CD4-positive, alpha-beta T cell (primary cell): ENCODE results near the gene UBL4A. TPM values are rescaled to one million over a fixed set of nuclear protein-coding genes. Genes with fewer than 3 reads are reported as not detected.
A peak's percentile ranks its signal among the peaks of the same experiment; 100 is the strongest.

ENCODE experiments used
- ATAC-seq: fragments of 200-7000 bp; cut with Tn5 transposase; one replicate; pipeline ENCODE4 v1.10.0; 2022; ENCODE audit warnings: mild to moderate bottlenecking; ENCODE audit not compliant: poor library complexity
- CTCF ChIA-PET: fragments of 350-600 bp; sonication (Branson Sonifier 250); formaldehyde crosslinking; loops from one replicate; lab custom pipeline; 2021; ENCODE audit warnings: antibody characterized with exemption, inconsistent platforms; lab: Charles Lee
- POLR2A ChIA-PET: fragments of 350-600 bp; sonication (Branson Sonifier 250); formaldehyde crosslinking; loops from one replicate; lab custom pipeline; 2021; ENCODE audit warnings: antibody characterized with exemption, inconsistent platforms; lab: Charles Lee
- DNase-seq, 14 experiments: peaks; one replicate each; pipeline ENCODE4 v3.0.0-alpha.2; 2013 to 2020; ENCODE audit warnings: mixed read lengths in 2 of 14
- H3K27ac ChIP-seq, 2 donors: one replicate each; pipeline versions ENCODE4 v1.5.1 to v1.7.0; 2013; ENCODE audit warnings: low read length in 2 of 2, low read depth in 1 of 2, mild to moderate bottlenecking in 1 of 2
- H3K27me3 ChIP-seq, 2 experiments: 1 replicate in 1 of 2; 2 replicates in 1 of 2; pipeline versions ENCODE4 v1.6.1 to v1.7.0; 2013; ENCODE audit warnings: low read length in 2 of 2, control low read depth in 1 of 2, mild to moderate bottlenecking in 1 of 2, moderate library complexity in 1 of 2; ENCODE audit not compliant: insufficient read depth in 2 of 2, control insufficient read depth in 1 of 2
- H3K36me3 ChIP-seq: one replicate; pipeline ENCODE4 v1.6.1; 2013; ENCODE audit warnings: low read length, control low read depth; ENCODE audit not compliant: insufficient read depth
- H3K4me1 ChIP-seq: one replicate; pipeline ENCODE4 v1.6.1; 2013; ENCODE audit warnings: low read length, control low read depth; ENCODE audit not compliant: insufficient read depth
- H3K4me3 ChIP-seq: one replicate; pipeline ENCODE4 v1.5.1; 2013; ENCODE audit warnings: mild to moderate bottlenecking, low read length, moderate library complexity
- H3K9me3 ChIP-seq, 2 experiments: 1 replicate in 1 of 2; 2 replicates in 1 of 2; pipeline versions ENCODE4 v1.6.1 to v1.7.0; 2013; ENCODE audit warnings: low read length in 2 of 2, mild to moderate bottlenecking in 2 of 2, control low read depth in 1 of 2, moderate library complexity in 1 of 2; ENCODE audit not compliant: control insufficient read depth in 1 of 2, insufficient read depth in 1 of 2
- H3K27ac Mint-ChIP-seq: one replicate; pipeline ENCODE4 v1.8.0; 2020; ENCODE audit warnings: mixed read lengths
- H3K27me3 Mint-ChIP-seq: one replicate; pipeline ENCODE4 v1.8.0; 2021; ENCODE audit warnings: mixed read lengths
- H3K36me3 Mint-ChIP-seq: one replicate; pipeline ENCODE4 v1.8.0; 2021; ENCODE audit warnings: low read depth, mixed read lengths
- H3K4me1 Mint-ChIP-seq: one replicate; pipeline ENCODE4 v1.8.0; 2021; ENCODE audit warnings: low read depth, mixed read lengths
- H3K4me3 Mint-ChIP-seq: one replicate; pipeline ENCODE4 v1.8.0; 2020; ENCODE audit warnings: mild to moderate bottlenecking, mixed read lengths
- H3K9me3 Mint-ChIP-seq: one replicate; pipeline ENCODE4 v1.8.0; 2020; ENCODE audit warnings: mixed read lengths
- CTCF ChIP-seq: fragments of 200-600 bp; IDR thresholded peaks from one replicate; pipeline ENCODE4 v1.8.0; 2022; ENCODE audit warnings: antibody characterized with exemption, mild to moderate bottlenecking
- intact Hi-C, 2 experiments: fragments of 100-400 bp; cut with DNase I in 1 of 2; cut with micrococcal nuclease in 1 of 2; formaldehyde crosslinking; loops; one replicate each; pipeline versions ENCODE4 v1.15.1 to v1.9.0; 2023 to 2025; cut with DNase I, micrococcal nuclease
- total RNA-seq, 174 experiments: library from RNA in 2 of 174; stranded (reverse) in 2 of 174; gene quantifications; one replicate each; pipeline ENCODE4 v1.2.3 and lab custom pipeline; 2021 to 2026

The UBL4A gene
- total RNA-seq, 2 experiments from 2014 or later, result 6.6 to 8.9 TPM

DNA sequence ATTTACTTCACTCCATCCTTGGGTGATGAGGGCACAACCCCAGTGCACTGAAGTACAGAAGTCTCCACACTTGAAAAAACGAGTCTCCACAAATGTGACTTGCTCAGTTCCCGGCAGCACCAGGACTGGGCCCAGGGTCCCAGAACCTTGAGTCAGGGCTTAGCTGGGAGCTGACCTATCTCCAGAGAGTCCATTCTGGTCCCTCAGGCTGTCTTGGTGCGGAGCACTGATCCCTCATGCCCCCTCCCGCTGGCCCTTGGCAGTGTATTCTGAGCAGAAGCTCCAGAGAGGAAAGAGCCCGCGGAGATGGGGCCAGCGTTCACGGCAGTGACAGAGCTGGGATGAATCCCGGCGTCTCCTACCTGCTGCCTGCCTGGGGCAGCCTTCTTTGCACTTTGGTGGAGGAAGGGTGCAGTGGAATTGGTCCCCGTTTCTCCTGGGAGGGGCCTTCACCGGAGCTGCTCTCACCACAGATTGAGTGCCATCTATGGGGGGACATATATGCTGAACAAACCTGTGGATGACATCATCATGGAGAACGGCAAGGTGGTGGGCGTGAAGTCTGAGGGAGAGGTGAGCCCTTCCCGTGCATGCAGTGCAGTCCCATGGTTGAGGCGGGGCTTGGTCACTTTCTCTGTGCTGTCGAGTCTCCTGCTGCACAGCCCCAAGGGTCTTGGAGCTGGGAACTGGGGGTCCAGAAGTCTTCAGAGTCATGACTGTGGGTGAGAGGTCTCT, 45.6 kb downstream of the UBL4A start:
- no peak overlapping the region for H3K27ac Mint-ChIP-seq
- peaks cover 24% of the 10 kb centered on the region for H3K36me3 Mint-ChIP-seq
- H3K9me3 Mint-ChIP-seq, result no peaks in the 10 kb centered on the region
- Histone ChIP-seq H3K36me3 (peaks cover 22% of the 10 kb centered on the region), H3K27ac (no peak overlapping the region), H3K4me3 (no peak overlapping the region), H3K27me3 (no peaks in the 10 kb centered on the region), H3K4me1 (peaks cover 72% of the 10 kb centered on the region), H3K9me3 (no peaks in the 10 kb centered on the region)
- DNase-seq (no peak), ATAC-seq (no peak)
- peak overlapping the region; percentile 30 for H3K4me3 Mint-ChIP-seq
- ChIA-PET CTCF (no interaction called here), POLR2A (interaction anchor here (1.0 to 1.8 kb wide), 7 partner anchors 12 to 75 kb away, joined by 3 to 10 read pairs (median 3); partner anchors contain the start of genes ATP6AP1, FAM3A, LAGE3 and PLXNA3)
- intact Hi-C loops, result no loop called here
- no peaks in the 10 kb centered on the region for H3K27me3 Mint-ChIP-seq
- TF ChIP-seq CTCF, result no peak
- peaks cover 12% of the 10 kb centered on the region for H3K4me1 Mint-ChIP-seq

DNA sequence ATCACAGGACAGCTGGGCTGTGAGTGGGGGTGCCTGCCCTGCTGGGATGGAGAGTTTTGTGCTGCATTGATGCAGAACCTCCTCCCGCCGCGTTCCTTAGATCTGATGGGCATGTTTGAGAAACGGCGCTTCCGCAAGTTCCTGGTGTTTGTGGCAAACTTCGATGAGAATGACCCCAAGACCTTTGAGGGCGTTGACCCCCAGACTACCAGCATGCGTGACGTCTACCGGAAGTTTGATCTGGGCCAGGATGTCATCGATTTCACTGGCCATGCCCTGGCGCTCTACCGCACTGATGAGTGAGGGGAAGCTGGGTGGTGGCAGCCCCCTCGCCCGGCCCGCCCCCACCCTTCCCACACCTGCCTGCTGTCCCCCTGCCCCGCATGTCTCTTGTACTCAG, 46.6 kb downstream of the UBL4A start:
- CTCF ChIA-PET, result no interaction called here
- POLR2A ChIA-PET, result interaction anchor here (1.2 to 1.7 kb wide), 2 partner anchors 41 to 76 kb away, joined by 3 read pairs; partner anchors contain the start of genes FAM3A and RPL10

More for the DNA sequence above, 46.6 kb downstream of the UBL4A start:
- Histone ChIP-seq H3K9me3 (no peaks in the 10 kb centered on the region), H3K27me3 (no peaks in the 10 kb centered on the region), H3K4me3 (no peak overlapping the region), H3K27ac (no peak overlapping the region), H3K4me1 (peaks cover 63% of the 10 kb centered on the region), H3K36me3 (peaks cover 24% of the 10 kb centered on the region)
- Mint-ChIP-seq H3K27me3 (no peaks in the 10 kb centered on the region), H3K4me3 (peak overlapping the region; percentile 56), H3K9me3 (no peaks in the 10 kb centered on the region), H3K27ac (no peak overlapping the region), H3K36me3 (peaks cover 32% of the 10 kb centered on the region), H3K4me1 (peaks cover 12% of the 10 kb centered on the region)
- no peak for ATAC-seq
- DNase-seq, result no peak
- no peak for TF ChIP-seq CTCF
- intact Hi-C loops, result loop anchor here in 1 of 2 experiments (10.0 kb wide), 1 partner anchor 45 kb away; the partner anchor contains the start of gene UBL4A
